H1 (cell line): ENCODE measurements around the gene CD48. TPM values are rescaled to one million over a fixed set of nuclear protein-coding genes. Genes with fewer than 3 reads are reported as not detected.

Source experiments
- CTCF ChIA-PET: fragments of 300-600 bp; sonication (Branson Sonifier 250); formaldehyde crosslinking; loops from one replicate; lab custom pipeline; 2021; ENCODE audit not compliant: partially characterized antibody; lab: Charles Lee
- POLR2A ChIA-PET: fragments of 300-600 bp; sonication (Branson Sonifier 250); formaldehyde crosslinking; loops from one replicate; lab custom pipeline; 2021; ENCODE audit warnings: inconsistent platforms; ENCODE audit not compliant: partially characterized antibody; lab: Charles Lee
- DNase-seq, 2 experiments: peaks; one replicate each; pipeline versions ENCODE4 v3.0.0 to v3.0.0-alpha.2; 2010 to 2022; ENCODE audit warnings: low spot score in 2 of 2, low read depth in 1 of 2, mixed read lengths in 1 of 2
- FAIRE-seq: peaks from 2 replicates; lab custom pipeline; 2011; peaks lifted over from hg19 to GRCh38; lab: Jason Lieb, UNC
- H2AFZ ChIP-seq: 2 replicates; pipeline ENCODE4 v1.8.1; 2012; ENCODE audit warnings: low read length, inconsistent platforms
- H2AK5ac ChIP-seq: 2 replicates; pipeline ENCODE4 v1.6.1; 2013; ENCODE audit warnings: low read depth, low read length
- H2BK120ac ChIP-seq: replicated peaks from 2 replicates; pipeline ENCODE3; 2013; ENCODE audit warnings: low read depth, low read length, inconsistent platforms
- H2BK12ac ChIP-seq: 2 replicates; pipeline ENCODE4 v1.6.1; 2013; ENCODE audit warnings: low read depth, low read length
- H2BK15ac ChIP-seq: 2 replicates; pipeline ENCODE4 v1.6.1; 2013; ENCODE audit warnings: low read length
- H2BK20ac ChIP-seq: 2 replicates; pipeline ENCODE4 v1.6.1; 2013; ENCODE audit warnings: low read length
- H2BK5ac ChIP-seq: 2 replicates; pipeline ENCODE4 v1.6.1; 2013; ENCODE audit warnings: low read depth, low read length
- H3K14ac ChIP-seq: 2 replicates; pipeline ENCODE4 v1.6.1; 2013; ENCODE audit warnings: inconsistent platforms; ENCODE audit not compliant: insufficient read length
- H3K18ac ChIP-seq: 2 replicates; pipeline ENCODE4 v1.6.1; 2013; ENCODE audit warnings: low read length; ENCODE audit errors: extremely low read depth
- H3K23ac ChIP-seq: 2 replicates; pipeline ENCODE4 v1.6.1; 2013; ENCODE audit warnings: inconsistent platforms; ENCODE audit not compliant: insufficient read length
- H3K23me2 ChIP-seq: 2 replicates; pipeline ENCODE4 v1.6.1; 2013; ENCODE audit warnings: low read depth, low read length
- H3K27ac ChIP-seq: 2 replicates; pipeline ENCODE4 v1.6.1; 2011; ENCODE audit warnings: low read depth, low read length, inconsistent platforms
- H3K27me3 ChIP-seq, 4 experiments: replicated peaks in 1 of 4; 1 replicate in 1 of 4; 2 replicates in 3 of 4; pipeline versions ENCODE4 v1.6.1 to v1.8.1; 2011 to 2013; ENCODE audit warnings: low read length in 3 of 4, mild to moderate bottlenecking in 3 of 4, inconsistent platforms in 2 of 4, mixed read lengths in 2 of 4, moderate library complexity in 1 of 4; ENCODE audit not compliant: control insufficient read depth in 3 of 4, insufficient read depth in 3 of 4; ENCODE audit errors: extremely low read depth in 1 of 4
- H3K36me3 ChIP-seq, 4 experiments: 2 replicates each; pipeline versions ENCODE4 v1.6.1 to v1.8.1; 2011 to 2013; ENCODE audit warnings: mild to moderate bottlenecking in 4 of 4, low read length in 3 of 4, moderate library complexity in 2 of 4, control low read depth in 1 of 4, inconsistent platforms in 1 of 4; ENCODE audit not compliant: insufficient read depth in 4 of 4, control insufficient read depth in 2 of 4
- H3K4ac ChIP-seq: replicated peaks from 2 replicates; pipeline ENCODE3; 2013; ENCODE audit warnings: low read length, low read depth, mixed read lengths, inconsistent platforms; ENCODE audit not compliant: insufficient read length
- H3K4me1 ChIP-seq, 4 experiments: replicated peaks in 1 of 4; 1 replicate in 1 of 4; 2 replicates in 3 of 4; pipeline versions ENCODE4 v1.6.1 to v1.8.1; 2011 to 2013; ENCODE audit warnings: low read length in 3 of 4, inconsistent platforms in 2 of 4, mixed read lengths in 1 of 4; ENCODE audit not compliant: insufficient read depth in 4 of 4, control insufficient read depth in 3 of 4
- H3K4me2 ChIP-seq, 2 experiments: 2 replicates each; pipeline versions ENCODE4 v1.6.1 to v1.8.1; 2011 to 2013; ENCODE audit warnings: low read depth in 2 of 2, low read length in 2 of 2, control low read depth in 1 of 2, inconsistent platforms in 1 of 2, mild to moderate bottlenecking in 1 of 2; ENCODE audit not compliant: insufficient read depth in 1 of 2
- H3K4me3 ChIP-seq, 4 experiments: fragments of 200-600, 300-600 bp in 1 of 4; sonication (generic), shearing (Covaris generic), sonication (Bioruptor Twin) in 1 of 4; 2 replicates each; pipeline versions ENCODE4 v1.5.1 to v1.8.1; 2011 to 2016; ENCODE audit warnings: low read length in 4 of 4, low read depth in 3 of 4, control low read depth in 2 of 4, inconsistent platforms in 2 of 4, mild to moderate bottlenecking in 2 of 4, mixed read lengths in 1 of 4, moderate library complexity in 1 of 4; ENCODE audit not compliant: insufficient read depth in 2 of 4; ENCODE audit errors: extremely low read depth in 1 of 4
- H3K56ac ChIP-seq: replicated peaks from 2 replicates; pipeline ENCODE3; 2013; ENCODE audit warnings: low read depth, mild to moderate bottlenecking, mixed read lengths, low read length, inconsistent platforms; ENCODE audit not compliant: insufficient read length
- H3K79me1 ChIP-seq: 2 replicates; pipeline ENCODE4 v1.6.1; 2013; ENCODE audit warnings: low read depth, low read length, control low read depth
- H3K79me2 ChIP-seq, 2 experiments: 2 replicates each; pipeline versions ENCODE4 v1.6.1 to v1.8.1; 2012 to 2013; ENCODE audit warnings: low read length in 2 of 2, mild to moderate bottlenecking in 2 of 2, inconsistent platforms in 1 of 2; ENCODE audit not compliant: insufficient read depth in 2 of 2, control insufficient read depth in 1 of 2
- H3K9ac ChIP-seq, 4 experiments: replicated peaks in 1 of 4; 1 replicate in 1 of 4; 2 replicates in 3 of 4; pipeline versions ENCODE4 v1.6.1 to v1.8.1; 2011 to 2013; ENCODE audit warnings: low read depth in 3 of 4, low read length in 3 of 4, control low read depth in 2 of 4, mild to moderate bottlenecking in 2 of 4, moderate library complexity in 2 of 4, inconsistent platforms in 1 of 4; ENCODE audit errors: extremely low read depth in 1 of 4
- H3K9me3 ChIP-seq, 2 experiments: 2 replicates each; pipeline versions ENCODE4 v1.6.1 to v1.8.1; 2012 to 2013; ENCODE audit warnings: mild to moderate bottlenecking in 2 of 2, moderate library complexity in 2 of 2, control low read depth in 1 of 2, inconsistent platforms in 1 of 2, low read depth in 1 of 2, low read length in 1 of 2, mixed read lengths in 1 of 2; ENCODE audit not compliant: insufficient read depth in 2 of 2
- H4K20me1 ChIP-seq, 2 experiments: replicated peaks in 1 of 2; 2 replicates each; pipeline versions ENCODE3 to v1.8.1; 2011 to 2013; ENCODE audit warnings: inconsistent platforms in 2 of 2, low read length in 2 of 2, mild to moderate bottlenecking in 1 of 2; ENCODE audit not compliant: insufficient read depth in 2 of 2, control insufficient read depth in 1 of 2
- H4K5ac ChIP-seq: 2 replicates; pipeline ENCODE4 v1.6.1; 2013; ENCODE audit warnings: low read length, low read depth, mixed read lengths, inconsistent platforms; ENCODE audit not compliant: insufficient read length
- H4K8ac ChIP-seq: 2 replicates; pipeline ENCODE4 v1.8.0; 2013; ENCODE audit warnings: mild to moderate bottlenecking, moderate library complexity, low read length, inconsistent platforms; ENCODE audit not compliant: insufficient read depth; ENCODE audit errors: extremely low read depth
- H4K91ac ChIP-seq: replicated peaks from 2 replicates; pipeline ENCODE3; 2013; ENCODE audit warnings: low read length, mixed read lengths, inconsistent platforms; ENCODE audit not compliant: insufficient read length
- CHD1 ChIP-seq: IDR thresholded peaks from 2 replicates; pipeline ENCODE4 v1.6.1; 2012; ENCODE audit warnings: low read depth, low read length, improper control_type of control experiment
- WGBS, 2 experiments: shearing (Covaris generic) in 1 of 2; methylation state at CpG; one replicate each; pipeline versions ENCODE4 v1.1.6 to v1.1.7; 2013 to 2015; ENCODE audit warnings: low lambda C conversion rate in 2 of 2, mixed read lengths in 2 of 2, inconsistent platforms in 1 of 2, low coverage in 1 of 2, missing lambda C conversion rate in 1 of 2; ENCODE audit not compliant: insufficient replicate concordance in 2 of 2, insufficient coverage in 1 of 2, insufficient read length in 1 of 2; ENCODE audit errors: extremely low coverage in 1 of 2, missing lambda C conversion rate in 1 of 2; 5-methylcytosine and 5-hydroxymethylcytosine counted together
- polyA plus RNA-seq, 7 experiments: library from polyadenylated mRNA; depleted of rRNA in 3 of 7; stranded (reverse) in 5 of 7; unstranded in 2 of 7; fragments of >200 nt in 5 of 7; fragments of 200-250 nt in 2 of 7; gene quantifications; 1 replicate in 5 of 7; 2 replicates in 1 of 7; 4 replicates in 1 of 7; pipeline versions ENCODE4 v1.2.1 to v1.2.3, GENCODE V29; 2011 to 2013; ENCODE audit warnings: missing spikeins in 2 of 7, mixed read lengths in 2 of 7
- total RNA-seq: library from RNA; stranded (reverse); fragmentation: NEBNext Ultra II Directional; extraction: Animal tissue kit (Norgen Biotek cat#: 25700); gene quantifications from 2 replicates; pipeline ENCODE4 v1.2.1, GENCODE V29; 2021

Gene CD48
- total and polyA plus RNA-seq, 2 of the 8 experiments (the other 6 are each of a cell fraction or from before 2014, with no cell fraction given): 0.08 TPM; not detected in 1

DNA sequence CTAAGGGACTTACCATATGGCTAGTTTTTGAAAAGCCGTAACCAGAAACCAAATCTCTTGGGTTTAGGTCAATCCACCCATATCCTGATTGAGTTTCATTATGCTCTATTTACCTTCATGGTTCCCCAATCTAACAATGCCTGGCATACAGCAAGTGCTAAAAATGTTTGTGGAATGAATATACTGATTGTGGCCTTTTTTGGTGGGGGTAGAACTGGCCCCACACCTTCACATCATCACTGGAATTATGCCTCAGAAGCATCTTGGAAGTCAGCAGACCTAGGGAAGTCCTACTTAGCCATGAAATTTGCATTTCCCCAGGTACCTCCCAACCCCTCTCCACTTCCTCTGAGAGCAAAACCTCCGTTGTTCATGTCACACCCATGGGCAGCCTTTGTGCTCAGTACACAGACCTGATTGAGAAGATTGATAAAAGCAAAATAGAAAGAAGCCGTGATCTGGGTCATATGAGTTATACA, 47.0 kb downstream of the CD48 start:
- Histone ChIP-seq H3K4me3 (no peak overlapping the region), H3K9me3 (peaks cover 2 to 4% of the 10 kb centered on the region in 2 experiments; a peak in 1 of 4 replicates), H3K4me1 (peaks cover 0 to 8% (median 0%) of the 10 kb centered on the region in 4 experiments; a peak in 1 of 7 replicates), H2AK5ac (no peak overlapping the region), H4K8ac (no peak overlapping the region), H3K23ac (no peak overlapping the region), H4K20me1 (no peaks in the 10 kb centered on the region), H2BK120ac (no peak overlapping the region), H2AFZ (no peak overlapping the region), H3K4me2 (no peak overlapping the region), H3K27me3 (no peaks in the 10 kb centered on the region), H2BK15ac (no peak overlapping the region), H4K91ac (no peak overlapping the region), H2BK12ac (no peak overlapping the region), H3K18ac (no peak overlapping the region), H2BK20ac (no peak overlapping the region), H3K14ac (no peak overlapping the region), H4K5ac (no peak overlapping the region), H2BK5ac (no peak overlapping the region), H3K9ac (no peak overlapping the region), H3K56ac (no peak overlapping the region), H3K79me2 (no peaks in the 10 kb centered on the region), H3K27ac (no peak overlapping the region), H3K4ac (peak overlapping the region; percentile 32), H3K23me2 (no peaks in the 10 kb centered on the region), H3K36me3 (no peaks in the 10 kb centered on the region; a peak in 1 of 8 replicates), H3K79me1 (no peaks in the 10 kb centered on the region)
- DNase-seq (no peak), FAIRE-seq (no peak)
- CTCF ChIA-PET: interaction anchor here (0.8 to 5.7 kb wide), 3 partner anchors 10 to 236 kb away, joined by 3 to 32 read pairs (median 3); no protein-coding TSS in a partner anchor
- WGBS, 2 experiments: 89% methylated on average over 3 of the region's 3 CpGs; no CpG with 5 or more reads in 1 of the 2 experiments
- POLR2A ChIA-PET: interaction anchor here (1.1 kb wide), 1 partner anchor 13 kb away, joined by 4 read pairs; no protein-coding TSS in a partner anchor
- TF ChIP-seq CHD1: no peak
